Midbrain (tissue), 1 donor: ENCODE data around the gene DIPK1C.
"Not testable (repeated sequence)": the region's sequence is repeated elsewhere in the genome, so short reads cannot be mapped to it uniquely, and the experiment has no call there.

ENCODE experiments used
- DNase-seq: peaks from one replicate; lab custom pipeline; 2025; lab: John Stamatoyannopoulos, UW

Gene DIPK1C

DNA sequence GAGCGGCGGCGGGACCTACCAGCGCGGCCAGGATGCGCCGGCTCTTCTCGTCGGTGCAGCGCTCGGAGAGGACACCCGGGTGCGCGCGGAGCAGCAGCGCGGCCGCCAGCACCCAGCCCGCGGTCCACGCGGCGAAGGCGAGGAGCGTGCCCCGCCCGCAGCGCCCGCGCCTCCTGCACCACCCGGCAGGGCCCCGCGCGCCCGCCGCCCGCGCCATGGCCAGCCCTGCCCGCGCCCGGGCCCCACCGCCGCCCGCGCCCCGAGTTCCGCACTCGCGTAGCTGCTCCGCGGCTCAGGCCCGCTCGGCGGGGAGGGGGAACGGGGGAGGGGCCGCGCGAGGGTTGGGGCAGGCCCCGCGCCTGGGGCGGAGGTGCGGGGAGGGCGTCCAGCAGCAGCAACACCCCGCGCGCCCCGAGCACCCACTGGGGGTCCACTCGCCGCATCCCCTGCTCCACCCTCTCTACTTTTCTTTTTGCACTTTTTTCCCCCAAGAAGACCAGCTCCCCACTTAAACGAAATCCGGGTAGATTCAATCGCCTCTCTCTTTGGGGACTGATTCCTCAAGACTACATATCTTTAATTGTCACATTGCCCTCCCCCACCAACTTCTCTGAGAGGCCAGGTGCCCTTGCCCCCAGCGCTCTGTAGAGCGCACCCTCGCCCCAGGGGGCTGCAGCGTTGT is at the start of gene DIPK1C:
Gene DIPK1C, minus strand, starts transcription at position 266 of the 682 bp plus-strand sequence. Its CDS starts 49 bp downstream, at position 217.
- peak; percentile 73 for DNase-seq

DNA sequence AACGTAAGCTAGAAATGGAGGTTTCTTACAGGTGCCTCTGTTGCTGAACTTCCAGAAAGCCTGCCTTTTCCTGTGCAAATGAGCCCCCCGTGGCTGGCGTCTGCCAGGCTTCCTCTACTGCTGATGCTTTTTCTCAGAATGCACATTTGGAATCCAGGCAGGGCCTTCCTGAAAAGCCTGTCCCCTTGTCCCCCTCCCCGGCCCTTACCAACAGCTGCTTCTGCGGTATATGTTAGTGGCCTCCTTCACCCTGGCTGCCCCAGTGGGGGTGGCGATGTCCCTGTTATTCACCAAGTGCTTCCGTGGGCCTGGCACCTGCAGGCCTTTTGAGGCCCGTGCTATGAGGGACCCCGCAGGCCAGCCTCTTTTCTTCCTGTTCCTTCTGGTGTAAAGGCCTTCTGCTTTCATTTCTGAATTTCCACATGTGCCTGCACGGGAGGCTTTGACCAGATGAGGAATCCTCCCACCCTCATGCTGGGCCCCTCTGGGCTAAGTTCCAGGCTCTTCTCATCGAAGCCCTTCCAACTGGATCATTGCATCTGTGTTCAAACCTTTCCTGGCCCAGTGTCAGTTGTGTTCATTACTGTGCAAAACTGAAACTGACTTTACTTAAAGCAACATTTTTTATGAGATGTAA is 49.5 kb upstream of the DIPK1C start:
- no peak for DNase-seq

DNA sequence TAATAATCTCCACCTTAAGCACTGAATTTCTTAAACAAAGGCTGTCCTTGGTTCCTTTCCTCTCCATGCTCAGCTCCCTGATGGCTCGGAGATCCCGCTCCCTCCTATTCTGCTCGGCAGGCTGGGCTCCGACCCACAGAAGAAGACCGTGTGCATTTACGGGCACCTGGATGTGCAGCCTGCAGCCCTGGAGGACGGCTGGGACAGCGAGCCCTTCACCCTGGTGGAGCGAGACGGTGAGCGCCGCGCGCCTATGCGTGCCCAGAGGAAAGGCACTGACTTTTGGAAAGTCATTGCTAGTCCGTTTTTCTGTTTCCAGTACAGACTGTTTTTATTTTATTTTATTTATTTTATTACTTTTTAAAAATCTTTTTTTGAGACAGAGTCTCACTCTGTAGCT is 48.7 kb upstream of the DIPK1C start:
- no peak for DNase-seq

DNA sequence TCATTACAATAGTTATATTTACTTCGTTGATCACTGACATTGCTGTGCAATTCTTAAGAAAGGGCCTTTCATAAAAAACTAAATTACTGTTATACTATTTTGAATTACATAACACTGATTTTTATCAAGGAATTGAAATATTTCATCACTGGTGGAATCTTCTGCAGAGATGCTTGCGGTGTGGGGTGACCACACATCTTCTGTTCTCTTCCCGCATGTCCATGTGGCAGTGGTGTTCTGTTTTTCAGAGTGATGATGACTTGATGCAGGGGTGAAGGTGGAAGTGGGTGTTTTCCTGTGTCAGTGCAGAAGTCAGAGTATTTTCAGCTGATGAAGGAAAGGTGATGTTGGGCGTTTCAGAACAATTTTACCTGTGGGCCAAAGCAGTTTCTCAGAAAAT is 46.0 kb upstream of the DIPK1C start:
- no peak for DNase-seq

DNA sequence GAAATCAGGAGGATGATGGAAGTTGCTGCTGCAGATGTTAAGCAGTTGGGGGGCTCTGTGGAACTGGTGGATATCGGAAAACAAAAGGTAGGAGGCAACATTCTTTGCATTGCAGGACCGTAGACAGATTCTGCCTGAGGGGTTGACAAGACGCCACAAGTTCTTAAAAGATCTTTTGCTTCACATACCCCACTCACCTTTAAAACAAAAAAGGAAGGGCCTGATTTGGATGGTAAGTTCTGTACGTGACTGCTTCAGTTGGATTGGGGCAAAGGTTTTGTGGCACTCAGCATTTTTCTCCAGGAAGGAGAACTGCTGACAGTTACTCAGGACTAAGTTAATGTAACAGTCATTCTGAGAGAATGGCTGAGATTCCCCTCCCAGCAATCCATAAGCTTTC is 44.3 kb upstream of the DIPK1C start:
- no peak for DNase-seq

DNA sequence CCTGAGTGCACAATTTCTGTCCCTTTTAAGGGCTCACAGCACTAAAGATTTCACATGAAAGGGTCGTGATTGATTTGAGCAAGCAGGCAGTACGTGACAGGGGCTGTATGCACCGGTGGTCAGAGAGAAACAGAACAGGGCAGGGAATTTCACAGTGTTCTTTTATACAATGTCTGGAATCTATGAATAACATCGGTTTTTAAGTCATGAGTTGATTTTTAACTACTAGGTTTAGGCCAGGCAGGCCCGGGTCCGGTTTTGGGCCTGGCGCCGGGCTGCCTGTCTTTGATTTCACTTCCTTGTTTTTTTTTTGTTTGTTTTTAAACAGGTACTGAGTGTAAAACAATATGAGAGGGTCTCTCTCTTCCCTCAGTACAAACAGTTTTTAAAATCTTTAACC is 43.7 kb upstream of the DIPK1C start:
- DNase-seq = not testable (repeated sequence)

DNA sequence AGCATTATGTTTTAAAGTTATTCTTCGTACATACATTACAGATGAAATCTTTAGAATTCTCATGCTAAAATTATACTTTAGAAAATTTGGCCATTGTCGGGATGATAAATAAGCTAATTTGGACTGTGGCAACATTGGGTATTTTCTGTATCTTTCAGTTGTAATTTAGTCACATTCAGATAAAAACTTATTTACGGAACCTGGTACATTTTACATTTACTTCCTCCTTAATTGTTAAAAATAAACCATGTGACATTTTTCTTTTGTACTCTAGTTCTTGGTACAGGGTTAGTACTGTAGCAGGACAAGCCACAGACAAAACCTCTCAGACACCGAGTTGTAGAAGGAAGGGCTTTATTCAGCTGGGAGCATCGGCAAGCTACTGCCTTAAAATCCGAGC is 43.3 kb upstream of the DIPK1C start:
- no peak for DNase-seq

DNA sequence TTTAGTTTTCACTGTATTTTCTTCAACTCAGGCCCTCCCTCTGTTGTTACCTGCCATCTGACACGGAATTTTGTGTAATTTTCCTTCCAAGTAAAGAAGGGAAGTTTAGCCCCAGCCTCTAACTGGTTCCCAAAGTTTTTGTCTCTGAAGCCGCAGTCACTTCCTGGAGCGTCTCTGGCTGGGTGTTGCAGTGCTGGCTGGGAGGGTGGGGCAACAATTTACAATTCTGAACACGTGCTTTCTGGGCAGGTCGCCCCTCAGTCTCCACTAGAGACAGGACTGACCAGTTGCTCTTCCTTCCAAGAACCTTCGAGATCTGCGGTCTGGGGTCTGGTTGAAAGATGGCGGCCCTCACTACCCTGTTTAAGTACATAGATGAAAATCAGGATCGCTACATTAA is 42.5 kb upstream of the DIPK1C start:
- DNase-seq = peak; percentile 62

DNA sequence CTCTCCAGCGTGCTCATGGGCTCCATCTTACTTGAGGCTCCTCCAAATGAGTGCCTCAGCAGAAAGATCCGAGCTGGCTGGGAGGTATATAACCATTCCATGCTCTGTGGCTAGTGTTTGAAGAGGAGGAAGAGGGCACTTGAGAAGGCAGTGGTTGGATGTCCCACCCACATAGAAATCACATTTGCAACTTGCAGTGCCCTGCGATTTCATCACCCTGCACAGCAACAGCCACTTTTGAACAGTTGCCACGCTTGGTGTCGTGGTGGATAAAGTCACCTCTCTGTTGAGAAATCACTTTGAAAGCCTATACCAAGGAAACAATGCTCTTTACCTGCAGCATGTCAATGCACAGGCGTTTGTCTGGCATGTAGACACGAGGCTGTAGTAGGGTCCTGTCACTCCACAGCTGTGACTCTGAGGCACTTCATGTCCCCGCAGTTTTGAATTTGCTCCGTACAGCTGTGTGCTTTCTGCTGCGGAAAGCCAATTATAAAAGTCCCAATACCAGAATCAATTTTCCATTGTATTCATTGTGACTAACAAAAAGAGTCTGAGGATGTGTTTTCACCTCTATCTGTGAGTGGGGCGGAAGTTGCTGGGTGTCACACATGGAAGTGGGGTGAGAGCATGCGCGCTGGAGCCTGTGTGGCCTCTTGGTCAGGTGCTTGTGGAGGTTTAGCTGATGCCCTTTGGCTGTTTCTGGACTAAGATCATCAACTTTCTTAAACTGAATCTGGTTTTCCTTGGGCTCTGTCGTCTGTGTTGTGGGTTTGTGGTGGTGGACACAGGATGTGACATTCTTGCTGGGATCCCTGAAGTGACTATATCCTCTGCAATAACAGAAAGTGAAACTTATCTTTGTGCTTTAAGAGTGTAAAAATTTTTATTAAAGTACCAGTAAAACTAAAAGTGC is 41.9 kb upstream of the DIPK1C start:
- DNase-seq = peak; percentile 24

DNA sequence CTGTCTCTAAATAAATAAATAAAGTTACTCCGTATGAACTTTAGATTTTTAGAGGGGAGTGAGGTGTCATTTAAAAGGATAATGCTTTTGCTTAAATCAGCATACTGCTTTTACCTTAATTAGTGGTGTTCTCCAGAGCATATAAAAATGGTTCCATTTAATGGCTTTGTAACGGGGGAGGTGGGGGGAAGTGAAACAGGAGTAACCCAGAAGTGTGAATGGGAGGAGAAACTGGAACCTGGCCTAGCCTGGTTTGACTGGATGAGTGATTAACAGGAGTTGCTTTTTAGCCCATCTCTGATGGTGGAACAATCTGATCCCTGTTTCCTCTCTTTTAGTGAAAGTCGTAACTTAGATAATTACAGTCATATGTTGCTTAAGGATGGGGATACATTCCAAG is 40.7 kb upstream of the DIPK1C start:
- no peak for DNase-seq

DNA sequence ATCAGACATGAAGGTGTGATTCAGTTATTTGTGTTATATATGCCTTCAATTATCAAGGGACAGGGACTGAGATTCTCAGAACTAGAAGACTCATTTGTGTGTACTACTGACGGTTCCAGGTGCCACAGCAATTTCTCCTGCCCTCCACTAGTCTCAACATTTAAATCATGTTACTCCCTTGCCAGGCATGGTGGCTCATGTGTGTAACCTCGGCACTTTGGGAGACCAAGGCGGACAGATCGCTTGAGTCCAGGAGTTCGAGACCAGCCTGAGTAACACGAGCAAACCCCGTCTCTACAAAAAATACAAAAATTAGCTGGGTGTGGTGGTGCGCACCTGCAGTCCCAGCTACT is 40.2 kb upstream of the DIPK1C start:
- DNase-seq = no peak

DNA sequence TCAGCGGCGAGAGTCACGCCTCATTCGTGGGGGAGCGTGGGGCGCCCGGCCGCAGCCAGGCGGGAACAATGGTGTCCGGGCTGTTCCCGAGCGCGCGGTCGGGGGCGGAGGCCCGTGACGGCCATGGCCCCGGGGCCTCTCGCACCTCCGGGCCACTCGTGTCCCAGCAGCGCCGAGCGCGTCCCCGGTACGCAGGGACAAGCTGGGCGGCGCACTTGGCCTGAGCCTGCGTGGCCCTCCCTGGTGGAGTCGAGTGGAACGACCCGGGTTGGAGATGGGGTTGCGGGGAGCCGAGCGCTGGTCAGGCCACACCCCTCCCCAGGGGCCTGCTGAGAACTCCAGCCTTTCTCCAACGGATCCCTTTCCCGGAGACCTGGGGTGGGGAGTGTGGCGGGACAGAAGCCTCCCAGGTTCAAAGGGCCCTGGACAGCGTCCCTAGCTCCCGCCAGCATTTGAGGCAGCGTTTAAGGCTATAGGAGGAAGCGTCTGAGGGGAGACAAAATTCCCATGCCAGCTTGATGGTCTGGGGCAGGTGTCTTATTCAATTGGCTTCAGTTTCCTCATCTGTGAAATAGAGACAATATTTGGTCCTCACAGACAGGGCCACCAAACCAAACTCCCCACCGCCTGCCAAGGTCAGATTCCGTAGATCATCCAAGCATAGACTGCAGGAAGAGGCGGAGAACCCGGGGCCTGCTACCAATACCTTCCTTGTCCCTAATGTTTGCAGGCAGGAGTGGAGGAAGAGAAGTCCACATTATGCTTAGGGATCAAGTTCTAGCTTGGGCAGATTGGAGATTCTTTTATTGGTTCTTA is 39.6 kb upstream of the DIPK1C start:
- DNase-seq = peak; percentile 64

DNA sequence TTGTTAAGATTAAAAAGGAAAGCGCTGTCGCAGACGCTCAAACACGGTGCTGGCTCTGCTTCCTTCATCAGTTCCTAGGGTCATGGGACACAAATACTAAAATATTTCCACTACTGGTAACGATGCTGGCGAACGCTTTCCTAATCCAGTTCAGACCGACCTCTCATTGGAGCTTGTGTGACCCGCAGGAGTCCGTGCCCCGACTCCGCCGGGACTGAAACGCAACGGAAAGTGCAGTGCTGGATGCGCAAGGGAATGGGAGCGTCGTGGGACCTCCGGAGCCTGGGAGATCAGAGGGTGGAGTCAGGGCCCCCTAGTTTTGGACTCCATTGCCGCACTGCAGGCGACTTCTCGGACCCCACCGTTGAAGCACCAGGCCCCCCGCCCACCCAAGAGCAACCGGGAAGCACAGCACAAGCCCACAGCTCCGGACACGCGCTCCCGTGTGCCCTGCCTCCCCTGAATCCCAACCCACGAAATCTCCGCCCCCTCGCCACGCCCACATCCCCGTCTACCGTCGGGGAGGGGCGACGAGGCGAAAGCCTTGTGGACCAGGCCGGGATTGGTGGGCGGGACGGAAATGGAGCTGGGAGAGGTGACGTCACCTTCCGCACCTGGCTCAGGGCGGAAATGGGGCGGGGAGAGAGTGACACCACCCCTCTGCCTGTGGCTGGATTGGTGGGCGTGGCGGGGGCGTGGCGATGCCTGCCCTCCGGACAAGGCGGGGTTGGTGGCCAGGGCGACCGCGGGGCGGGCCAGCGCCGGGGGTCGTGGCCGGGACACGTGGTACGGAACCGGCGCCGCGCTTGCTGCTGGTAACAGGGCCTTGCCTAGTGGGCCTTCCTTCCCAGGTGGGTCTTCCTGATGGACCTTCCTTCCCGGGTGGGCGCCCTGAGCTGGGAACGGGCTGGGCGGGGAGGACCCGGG is 38.7 kb upstream of the DIPK1C start, which contains the start of gene CNDP2:
Gene CNDP2, plus strand, starts transcription at position 783 of the 927 bp plus-strand sequence. CDS start 3,611 bp downstream, outside the sequence.
- peak; percentile 100 for DNase-seq

DNA sequence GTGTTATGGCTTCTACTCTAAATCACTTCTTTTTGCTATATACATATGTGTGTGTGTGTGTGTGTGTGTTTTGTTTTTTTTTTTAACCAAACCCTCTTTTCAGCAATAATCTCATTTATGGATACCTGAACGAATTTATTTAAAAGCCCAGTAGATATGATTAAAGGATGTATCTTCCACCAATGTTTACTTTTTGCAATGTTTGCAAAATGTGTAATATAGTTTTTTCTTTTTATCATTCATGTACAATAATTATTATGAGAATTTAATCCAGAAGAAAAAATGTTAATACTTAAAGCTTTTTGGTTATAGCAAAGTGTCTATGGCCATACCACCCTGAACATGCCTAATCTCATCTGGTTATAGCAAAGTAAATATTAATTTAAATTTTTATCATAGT is 37.4 kb upstream of the DIPK1C start:
- DNase-seq = no peak

DNA sequence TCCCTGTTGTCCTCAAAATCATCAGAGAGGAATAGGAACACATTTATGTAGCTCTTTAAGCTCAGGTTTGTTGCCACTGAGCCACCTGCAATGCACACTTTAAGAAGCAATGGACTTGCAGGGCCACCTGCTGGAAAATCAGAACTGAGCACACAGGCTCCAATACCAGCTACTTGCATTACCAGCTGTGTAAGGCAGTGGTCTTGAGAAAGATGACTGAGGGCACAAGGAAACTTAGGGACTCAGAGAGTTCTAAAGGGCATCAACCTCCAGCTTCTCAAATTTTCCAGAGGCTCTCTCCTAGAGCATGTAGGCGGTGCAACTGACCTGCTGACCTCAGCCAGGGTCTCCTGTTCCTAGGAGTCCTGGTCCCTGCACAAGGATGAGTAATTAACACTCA is 36.6 kb upstream of the DIPK1C start:
- peak; percentile 63 for DNase-seq

DNA sequence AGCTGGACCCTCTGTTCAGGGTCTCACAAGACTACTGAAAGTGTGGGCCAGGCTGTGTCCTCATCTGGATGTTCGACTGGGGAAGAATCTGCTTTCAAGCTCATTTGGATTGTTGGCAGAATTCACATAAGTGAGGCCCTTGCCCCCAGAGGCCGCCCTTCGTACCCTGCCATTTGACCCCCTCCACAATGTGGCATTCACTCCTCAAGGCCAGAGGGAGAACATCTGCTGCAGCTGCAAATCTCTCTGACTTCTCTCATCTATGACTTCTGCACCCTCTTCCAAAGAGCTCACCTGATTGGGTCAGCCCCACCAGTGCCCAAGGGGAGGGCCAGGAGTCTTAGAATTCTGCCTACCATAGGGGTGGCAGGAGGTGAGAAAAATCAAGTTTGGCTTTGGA is 35.2 kb upstream of the DIPK1C start:
- DNase-seq = no peak

DNA sequence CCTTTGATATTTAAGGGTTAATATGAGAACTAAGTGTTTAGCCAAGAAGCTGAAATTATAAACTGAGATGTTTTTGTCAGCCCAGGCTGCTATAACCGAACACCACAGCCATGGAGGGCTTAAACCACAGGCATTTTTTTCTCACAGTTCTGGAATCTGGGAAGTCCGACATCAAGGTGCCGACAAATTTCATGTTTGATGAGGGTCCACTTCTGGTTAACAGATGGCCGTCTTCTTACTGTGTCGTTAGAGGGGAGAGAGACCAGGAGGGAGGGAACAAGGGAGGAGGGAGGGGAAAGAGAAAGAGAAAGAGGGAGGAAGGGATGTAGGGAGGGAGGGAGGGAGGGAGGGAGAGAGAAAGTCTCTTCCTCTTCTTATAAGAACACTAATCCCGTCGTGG is 32.6 kb upstream of the DIPK1C start:
- no peak for DNase-seq

DNA sequence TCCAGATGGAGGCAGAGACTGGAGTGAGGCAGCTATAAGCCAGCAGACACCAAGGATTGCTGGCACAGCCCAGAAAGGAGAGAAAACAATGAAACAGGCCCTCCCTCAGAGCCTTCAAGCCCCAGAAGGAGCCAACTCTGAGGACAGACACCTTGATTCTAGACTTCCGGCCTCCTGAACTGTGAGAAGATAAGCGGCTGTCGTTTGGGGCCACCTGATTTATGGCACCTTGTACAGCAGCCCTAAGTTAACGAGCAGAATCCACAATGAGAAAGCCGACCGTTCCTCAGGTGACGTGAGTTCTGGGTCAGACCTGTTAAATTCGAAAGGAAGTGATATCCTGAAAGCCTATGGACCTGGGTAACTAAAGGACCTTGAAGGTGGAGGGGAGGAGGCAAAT is 31.8 kb upstream of the DIPK1C start:
- DNase-seq = no peak

DNA sequence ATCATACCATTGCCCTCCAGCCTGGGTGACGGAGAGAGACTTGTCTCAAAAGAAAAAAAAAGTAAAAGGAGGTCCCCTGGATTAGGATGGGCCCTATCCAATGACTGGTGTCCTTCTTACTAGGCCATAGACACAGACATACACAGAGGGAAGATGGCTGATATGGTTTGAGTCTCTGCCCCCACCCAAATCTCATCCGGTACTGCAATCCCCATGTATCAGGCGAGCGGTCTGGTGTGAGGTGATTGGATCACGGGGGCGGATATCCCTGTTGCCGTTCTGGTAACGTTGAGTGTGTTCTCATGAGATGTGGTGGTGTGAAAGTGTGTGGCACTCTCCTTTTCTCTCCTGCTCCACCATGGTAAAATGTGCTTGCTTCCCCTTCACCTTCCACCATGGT is 31.2 kb upstream of the DIPK1C start:
- DNase-seq = no peak

DNA sequence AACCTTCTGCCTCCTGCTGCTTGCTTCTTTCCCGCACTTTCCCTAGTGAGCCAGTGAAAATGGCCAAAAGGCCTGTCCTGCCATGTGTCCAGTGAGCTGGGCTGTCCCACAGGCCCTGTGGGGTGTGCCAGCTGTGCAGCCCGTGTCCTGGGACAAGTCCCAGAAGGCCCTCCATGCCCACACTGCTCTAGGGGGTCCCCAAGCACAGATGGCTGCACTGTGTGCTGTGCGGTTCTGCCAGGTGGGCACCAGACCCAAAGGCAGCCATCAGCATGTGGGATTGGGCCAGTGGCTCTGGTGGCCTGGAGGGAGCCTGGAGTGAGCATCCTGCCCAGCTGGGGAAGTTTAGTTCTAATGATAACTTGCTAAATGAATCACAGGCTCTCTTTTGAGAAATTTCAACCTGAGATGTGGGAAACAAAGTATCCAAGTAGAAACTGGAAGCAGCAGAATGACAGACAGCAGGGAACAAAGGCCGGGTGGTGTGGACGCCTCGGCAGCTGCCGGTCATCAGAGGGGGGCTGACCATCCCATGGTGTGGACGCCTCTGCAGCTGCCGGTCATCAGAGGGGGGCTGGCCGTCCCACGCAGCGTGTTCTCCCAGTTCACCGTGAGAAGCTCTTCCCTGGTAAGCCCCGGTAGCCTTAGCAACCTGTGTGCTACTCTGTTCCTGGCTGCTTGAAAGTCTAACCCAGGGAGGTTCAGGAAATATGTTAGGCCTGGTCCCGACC is 29.2 kb upstream of the DIPK1C start:
- DNase-seq = no peak
